Diencephalon (tissue), 1 donor: ENCODE results near the gene GIPR. TPM values are rescaled to one million over a fixed set of nuclear protein-coding genes. Genes with fewer than 3 reads are reported as not detected.

ENCODE experiments used
- small RNA-seq: library from RNA; depleted of rRNA; stranded (forward); fragments of <200 nt; gene quantifications from one replicate; pipeline ENCODE3, GENCODE V24; 2014
- total RNA-seq: library from RNA; depleted of rRNA; stranded (reverse); fragments of >200 nt; gene quantifications from one replicate; pipeline ENCODE4 v1.2.3, GENCODE V29; 2014

Gene GIPR, protein sequence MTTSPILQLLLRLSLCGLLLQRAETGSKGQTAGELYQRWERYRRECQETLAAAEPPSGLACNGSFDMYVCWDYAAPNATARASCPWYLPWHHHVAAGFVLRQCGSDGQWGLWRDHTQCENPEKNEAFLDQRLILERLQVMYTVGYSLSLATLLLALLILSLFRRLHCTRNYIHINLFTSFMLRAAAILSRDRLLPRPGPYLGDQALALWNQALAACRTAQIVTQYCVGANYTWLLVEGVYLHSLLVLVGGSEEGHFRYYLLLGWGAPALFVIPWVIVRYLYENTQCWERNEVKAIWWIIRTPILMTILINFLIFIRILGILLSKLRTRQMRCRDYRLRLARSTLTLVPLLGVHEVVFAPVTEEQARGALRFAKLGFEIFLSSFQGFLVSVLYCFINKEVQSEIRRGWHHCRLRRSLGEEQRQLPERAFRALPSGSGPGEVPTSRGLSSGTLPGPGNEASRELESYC
- not detected for total RNA-seq

DNA sequence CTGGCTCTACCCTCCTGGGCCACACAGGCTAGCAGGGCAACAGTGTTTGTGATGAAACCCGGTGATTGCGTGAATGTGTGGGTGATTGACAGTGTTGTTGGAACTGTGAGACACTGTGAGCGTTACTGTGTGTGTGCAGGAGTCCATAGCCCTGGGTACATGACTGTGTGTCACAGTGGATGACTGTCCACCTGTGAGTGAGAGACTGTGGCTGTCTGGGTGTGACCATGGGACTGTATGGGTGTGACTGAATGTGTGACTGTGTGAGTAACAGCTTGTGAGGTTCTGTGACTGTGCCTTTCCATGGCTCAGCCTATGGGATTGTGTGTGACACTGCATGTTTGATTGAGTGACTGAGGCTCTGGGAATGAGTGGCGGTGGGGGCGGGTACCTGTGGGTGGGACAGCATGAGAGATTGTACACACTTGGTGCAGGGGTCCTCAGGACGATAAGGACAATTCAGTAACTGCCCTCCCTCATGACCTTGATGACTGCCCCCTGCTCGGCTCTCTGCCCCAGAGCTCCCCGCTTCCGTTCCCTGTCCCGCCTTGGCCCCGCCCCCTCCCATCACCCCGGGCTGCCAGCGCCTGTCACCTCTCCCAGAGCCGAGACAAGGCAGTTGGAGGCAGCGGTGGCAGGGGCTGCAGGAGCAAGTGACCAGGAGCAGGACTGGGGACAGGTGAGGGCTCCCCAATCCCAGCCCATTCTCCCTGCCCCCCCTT lies at the start of gene GIPR:
TSS of gene GIPR (plus strand) at position 602 of the 722 bp plus-strand sequence. CDS start 1,300 bp downstream, outside the sequence.

DNA sequence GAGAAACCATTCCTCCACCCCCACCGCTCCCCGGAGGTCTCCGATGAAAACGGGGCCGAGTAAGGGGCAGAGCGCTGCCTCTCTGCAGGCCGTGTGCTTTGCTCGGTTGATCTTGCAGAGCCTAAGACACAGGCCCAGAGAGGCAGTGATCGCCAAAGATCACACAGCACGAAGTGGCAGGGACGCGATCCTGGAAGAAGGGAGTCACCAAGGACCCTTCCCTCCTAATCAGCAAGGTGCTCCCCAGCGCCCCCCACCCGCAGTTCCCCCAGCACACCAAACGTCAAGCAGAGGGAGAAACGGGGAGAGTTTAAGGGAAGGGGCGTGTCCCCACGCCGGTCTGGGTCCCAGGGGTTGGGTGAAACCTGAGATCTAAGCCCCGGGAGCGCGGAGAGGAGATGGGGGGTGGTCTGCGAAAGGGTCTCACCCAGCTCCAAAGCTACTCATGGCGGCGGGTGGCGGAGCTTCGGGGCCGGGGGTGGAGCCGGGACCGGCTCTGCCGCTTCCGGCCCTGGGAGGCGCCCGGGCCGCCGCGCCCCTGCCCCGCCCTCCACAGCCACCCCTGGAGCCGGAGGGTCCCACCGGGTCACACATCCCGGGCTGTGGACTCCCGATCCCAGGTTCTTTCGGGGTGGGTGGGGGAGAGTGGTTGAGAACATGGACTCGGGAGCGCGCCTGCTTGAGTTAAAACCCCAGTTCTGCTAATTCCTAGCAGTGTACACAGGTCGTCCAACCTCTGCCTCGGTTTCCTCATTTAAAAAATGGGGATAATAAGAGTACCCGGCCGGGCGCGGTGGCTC lies 28.9 kb upstream of the GIPR start, which contains the start of gene EML2:
TSS of gene EML2 (minus strand) at position 468 of the 800 bp plus-strand sequence. CDS start at position 447, 21 bp downstream.

DNA sequence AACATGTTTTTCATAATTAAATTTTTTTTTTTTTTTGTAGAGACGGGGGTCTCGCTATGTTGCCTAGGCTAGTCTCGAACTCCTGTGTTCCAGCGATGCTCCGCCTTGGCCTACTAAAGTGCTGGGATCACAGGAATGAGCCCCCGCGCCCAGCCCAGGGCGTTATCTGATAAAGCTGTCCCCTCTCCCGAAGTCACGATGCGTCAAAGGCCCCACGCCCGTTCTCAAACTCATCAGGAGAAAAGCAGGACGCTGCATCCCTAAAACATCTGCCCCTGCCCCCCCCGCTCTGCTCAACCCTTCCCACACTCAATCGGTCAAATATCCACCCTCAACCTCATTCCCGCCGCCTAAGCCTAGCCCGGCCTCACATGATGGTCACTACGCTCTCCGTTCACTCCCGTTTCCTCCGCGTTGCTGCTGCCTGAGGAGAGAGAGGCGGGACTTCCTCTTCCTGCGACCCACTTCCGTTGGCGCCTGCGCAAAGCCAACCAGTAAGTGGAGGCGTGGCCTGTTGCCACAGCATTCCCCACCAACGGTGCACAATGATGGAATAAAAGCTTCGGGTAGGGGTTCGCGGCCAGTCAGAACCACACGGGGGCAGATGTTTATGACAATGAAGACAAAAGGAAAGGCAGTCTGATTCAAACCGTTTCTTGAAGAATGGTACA lies 23.6 kb downstream of the GIPR start, which contains the start of gene SNRPD2:
TSS of gene SNRPD2 (minus strand) at position 438 of the 671 bp plus-strand sequence. CDS start at position 373, 65 bp downstream.

DNA sequence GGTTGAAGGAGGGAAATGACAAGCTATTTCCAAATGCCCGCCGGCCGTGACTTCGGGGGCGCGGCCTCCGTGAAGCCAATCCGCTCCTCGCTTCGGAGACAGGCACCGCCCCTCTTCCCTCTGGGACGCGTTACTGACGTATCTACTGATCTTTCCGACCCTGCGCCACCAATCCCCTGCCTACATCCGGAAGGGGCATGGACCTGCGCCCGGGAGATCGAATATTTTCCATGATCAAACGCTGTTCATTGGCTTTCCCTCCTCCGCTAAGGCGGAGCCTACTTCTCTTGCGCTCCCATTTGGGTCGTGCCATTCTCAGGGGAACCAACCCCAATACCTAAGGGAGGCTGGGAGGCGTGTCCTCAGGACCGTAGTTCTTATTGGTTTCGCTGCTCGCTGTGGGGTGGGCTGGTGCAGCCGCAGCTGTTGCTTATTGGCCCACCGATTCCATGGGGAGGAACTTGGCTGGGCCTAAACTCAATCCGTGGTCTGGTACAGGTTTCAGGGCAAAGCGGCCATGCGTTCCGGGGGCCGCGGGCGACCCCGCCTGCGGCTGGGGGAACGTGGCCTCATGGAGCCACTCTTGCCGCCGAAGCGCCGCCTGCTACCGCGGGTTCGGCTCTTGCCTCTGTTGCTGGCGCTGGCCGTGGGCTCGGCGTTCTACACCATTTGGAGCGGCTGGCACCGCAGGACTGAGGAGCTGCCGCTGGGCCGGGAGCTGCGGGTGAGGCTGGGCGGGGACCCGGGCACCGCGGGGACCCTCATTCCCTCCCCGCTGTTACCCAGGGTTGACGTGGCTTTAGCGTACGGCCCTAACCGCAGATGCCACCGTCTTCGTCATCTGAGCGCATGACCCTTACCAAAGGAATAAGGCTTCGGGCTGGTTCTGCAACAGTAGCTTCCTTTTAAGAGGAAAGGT lies 24.4 kb downstream of the GIPR start, which contains the start of gene QPCTL:
TSS of gene QPCTL (plus strand) at position 480 of the 919 bp plus-strand sequence. CDS start at position 518, 38 bp downstream.

DNA sequence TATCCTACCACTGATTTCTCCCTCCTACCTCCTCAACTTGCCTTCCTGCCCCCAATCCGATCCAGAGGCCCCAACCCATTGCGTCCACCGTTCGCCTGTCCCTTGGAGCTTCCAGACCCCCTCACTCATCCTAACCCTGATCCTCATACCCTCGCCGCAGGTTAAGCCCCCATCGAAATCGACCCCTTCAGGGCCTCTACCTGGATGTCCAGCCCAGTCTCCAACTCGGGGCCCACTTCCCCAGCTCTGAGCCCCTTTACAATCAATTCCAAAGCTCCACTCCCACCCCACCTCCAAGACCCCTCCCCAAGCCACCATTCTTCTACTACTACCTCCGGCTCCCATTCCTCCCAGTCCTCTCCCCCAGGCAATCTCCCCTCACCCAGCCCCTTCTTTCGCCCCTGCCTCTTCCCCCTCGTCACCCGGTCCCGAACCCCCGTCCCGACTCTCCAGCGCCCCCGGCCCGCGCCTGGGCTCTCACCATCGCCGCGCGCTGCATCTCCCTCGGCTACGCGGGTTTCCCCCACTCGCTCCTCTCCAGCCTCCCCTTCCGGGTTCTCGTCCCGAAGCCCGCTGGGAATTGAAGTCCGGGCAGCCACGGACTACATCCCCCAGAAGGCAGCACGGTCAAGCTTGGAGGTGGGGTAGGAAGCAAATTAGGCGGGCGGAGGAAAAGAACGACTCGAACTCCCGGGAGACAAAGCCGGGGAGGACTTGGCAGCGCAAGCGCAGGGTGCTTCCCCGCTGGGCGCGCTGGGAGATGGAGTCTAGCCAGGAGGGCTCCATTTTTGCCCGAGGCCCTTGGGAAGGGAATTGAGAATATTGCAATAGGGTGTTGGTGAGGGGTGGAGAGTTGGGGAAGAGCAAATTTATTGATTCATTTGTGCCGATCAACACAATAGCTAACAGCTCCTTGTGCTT lies 62.6 kb downstream of the GIPR start, which contains the start of gene FBXO46:
TSS of gene FBXO46 (minus strand) at position 529 of the 921 bp plus-strand sequence. CDS start 17,401 bp downstream, outside the sequence.

Small RNA genes lying within 50 kb of the gene (small RNA-seq; reads per million reads assigned to genes)
- gene MIR642A, result not detected
- gene RN7SL836P, result 0.08 reads per million

Other genes starting within 250 kb of the GIPR start
- 41.3 TPM for gene ERCC1, start 244.3 kb upstream of the GIPR start, total RNA-seq
- gene FOSB, start 200.2 kb upstream of the GIPR start, total RNA-seq, result 4.4 TPM
- gene RTN2, start 171.2 kb upstream of the GIPR start, total RNA-seq, result 59.1 TPM
- gene PPM1N, start 169.8 kb upstream of the GIPR start, total RNA-seq, result 1.2 TPM
- 15.7 TPM for gene VASP, start 160.7 kb upstream of the GIPR start, total RNA-seq
- gene OPA3, start 83.4 kb upstream of the GIPR start, total RNA-seq, result 4.8 TPM
- gene GPR4, start 66.0 kb upstream of the GIPR start, total RNA-seq, result 0.23 TPM
- 42.2 TPM for gene EML2, start 28.8 kb upstream of the GIPR start, total RNA-seq
- 132 TPM for gene SNRPD2, start 23.7 kb downstream of the GIPR start, total RNA-seq
- gene QPCTL, start 24.4 kb downstream of the GIPR start, total RNA-seq, result 4.4 TPM
- gene FBXO46, start 62.7 kb downstream of the GIPR start, total RNA-seq, result 7.8 TPM
- gene MEIOSIN, start 65.2 kb downstream of the GIPR start, total RNA-seq, result not detected
- gene SIX5, start 101.0 kb downstream of the GIPR start, total RNA-seq, result 1.8 TPM
- gene DMPK, start 114.3 kb downstream of the GIPR start, total RNA-seq, result 20.3 TPM
- 48.2 TPM for gene DMWD, start 124.6 kb downstream of the GIPR start, total RNA-seq
- gene RSPH6A, start 147.1 kb downstream of the GIPR start, total RNA-seq, result 0.23 TPM
- gene SYMPK, start 194.9 kb downstream of the GIPR start, total RNA-seq, result 19.6 TPM
- not detected for gene FOXA3, start 196.1 kb downstream of the GIPR start, total RNA-seq
- gene IRF2BP1, start 217.9 kb downstream of the GIPR start, total RNA-seq, result 28.4 TPM
- gene MYPOP, start 234.4 kb downstream of the GIPR start, total RNA-seq, result 1.4 TPM
- gene NANOS2, start 246.6 kb downstream of the GIPR start, total RNA-seq, result not detected